Activated CD4-positive, alpha-beta T cell treated with anti-CD3 and anti-CD28 coated beads, Interleukin-2, amount 50 U/mL, for 4 hours (primary cell): Measurements from ENCODE around the gene DEFB113.
"Not testable (repeated sequence)": the region's sequence is repeated elsewhere in the genome, so short reads cannot be mapped to it uniquely, and the experiment has no call there.

Source experiments
- DNase-seq, 2 experiments: peaks; one replicate each; pipeline ENCODE4 v3.0.0-alpha.2; 2020

DEFB113 gene, protein sequence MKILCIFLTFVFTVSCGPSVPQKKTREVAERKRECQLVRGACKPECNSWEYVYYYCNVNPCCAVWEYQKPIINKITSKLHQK

GRCh38 chr6:49969605-49970004 is at the start of gene DEFB113:
Gene DEFB113, minus strand, starts transcription at chr6:49969625. Its CDS starts 0 bp downstream, at chr6:49969625.
- no peak for DNase-seq

DNA sequence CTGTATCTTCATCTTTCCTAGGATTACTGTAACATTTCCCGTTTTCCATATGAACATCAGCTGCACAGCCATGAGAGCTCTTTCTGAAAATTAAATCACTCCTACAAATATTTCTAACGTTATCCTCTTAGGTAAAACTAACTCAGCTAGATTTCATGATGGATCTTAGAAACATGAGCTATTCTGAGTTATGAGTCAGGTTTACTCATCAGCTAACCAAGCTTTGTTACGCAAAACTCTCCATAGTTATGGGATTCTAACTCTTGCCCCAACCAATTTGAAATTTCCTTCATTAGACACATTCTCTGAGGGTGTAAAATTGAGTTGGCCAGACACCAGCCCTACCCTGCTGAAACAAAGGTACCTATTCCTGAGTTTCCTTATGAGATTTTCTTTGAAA is 38.4 kb upstream of the DEFB113 start:
- DNase-seq, result no peak

- no peak for DNase-seq
Observed at GRCh38 chr6:50003139-50003538, 33.7 kb upstream of the DEFB113 start.

- no peak for DNase-seq
Observed at GRCh38 chr6:49995278-49995677, 25.9 kb upstream of the DEFB113 start.

DNA sequence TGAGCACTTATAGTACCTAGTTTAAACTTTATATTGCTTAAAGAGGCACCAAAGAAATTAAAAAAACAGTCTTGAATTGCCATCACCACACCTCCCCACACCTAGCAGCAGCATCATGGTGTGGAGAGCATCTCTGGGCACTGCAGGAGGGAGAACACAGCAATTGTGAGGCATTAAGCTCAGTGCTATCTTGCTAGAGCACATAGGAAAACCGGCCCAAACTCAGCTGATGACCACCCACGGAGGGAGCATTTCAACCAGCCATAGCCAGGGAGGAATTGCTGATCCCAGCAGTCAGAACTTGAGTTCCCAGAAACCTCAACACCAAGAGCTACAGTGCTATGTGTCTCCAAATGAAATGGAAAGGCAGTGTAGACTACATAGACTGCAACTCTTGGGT is 19.5 kb upstream of the DEFB113 start:
- no peak for DNase-seq

GRCh38 chr6:49987749-49988148 is 18.3 kb upstream of the DEFB113 start:
- no peak for DNase-seq

- DNase-seq, result no peak
Observed at GRCh38 chr6:49986551-49986950, 17.1 kb upstream of the DEFB113 start.

- DNase-seq, result no peak
Observed at GRCh38 chr6:49982046-49982445, 12.6 kb upstream of the DEFB113 start.

GRCh38 chr6:49980898-49981297 is 11.5 kb upstream of the DEFB113 start:
- no peak for DNase-seq

DNA sequence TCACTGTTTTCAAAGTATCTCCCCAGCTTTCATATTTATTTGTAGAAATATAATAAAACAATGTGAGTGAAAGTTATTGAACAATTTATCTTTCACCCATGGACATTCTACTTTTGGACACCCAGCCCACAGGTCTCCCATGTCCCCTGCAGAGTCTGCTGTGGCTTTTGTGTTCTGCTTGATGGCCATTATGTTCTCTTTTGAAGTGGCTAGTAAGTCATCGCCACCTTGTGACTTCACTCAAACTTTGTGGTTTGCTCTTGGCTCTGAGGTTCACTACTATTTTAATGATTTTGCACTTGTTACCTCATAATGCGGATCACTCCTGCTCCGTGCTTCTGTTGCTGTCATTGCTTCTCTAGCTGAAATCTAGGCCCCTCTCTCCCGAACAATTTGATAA is 10.2 kb upstream of the DEFB113 start:
- DNase-seq, result no peak

DNA sequence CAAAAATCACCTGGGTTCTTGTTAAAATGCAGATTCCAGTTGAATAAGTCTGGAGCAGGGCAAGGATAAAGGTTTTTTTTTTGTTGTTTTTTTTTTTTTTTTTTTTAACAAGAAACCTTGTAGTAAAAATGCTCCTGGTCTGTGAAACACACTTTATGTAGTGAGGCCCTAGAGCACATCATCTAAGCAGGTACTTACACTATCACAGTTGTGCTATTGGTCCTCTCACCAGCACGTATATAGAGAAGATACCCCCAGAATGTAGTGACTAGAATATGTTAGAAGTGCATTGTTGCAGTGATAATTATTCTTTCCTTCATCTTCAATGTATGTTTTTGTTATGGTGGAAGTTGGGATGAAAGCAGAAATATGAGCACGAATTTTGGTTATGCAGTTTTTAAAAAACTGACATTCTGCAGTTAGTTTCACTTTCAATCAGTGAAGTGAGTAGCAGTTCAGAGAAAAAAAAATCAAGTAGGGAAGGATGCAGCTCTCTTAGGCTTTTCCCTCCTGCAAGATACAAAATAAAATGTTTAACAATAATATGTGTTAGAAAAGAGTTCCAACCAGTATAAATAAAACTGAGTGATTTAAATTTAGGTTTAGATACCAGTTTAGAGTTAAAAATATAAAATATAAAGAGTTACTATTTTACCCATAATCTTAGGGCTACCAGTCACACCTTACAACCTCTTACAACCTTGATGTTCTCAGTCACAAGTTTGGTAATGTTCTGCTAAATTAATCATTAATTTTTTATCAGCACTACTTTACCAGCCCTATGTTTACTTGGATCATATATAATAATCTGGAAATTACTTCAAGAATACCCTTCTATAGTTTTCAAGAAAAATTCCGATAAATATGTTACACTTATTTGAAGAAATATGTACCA is 9.2 kb upstream of the DEFB113 start:
- DNase-seq, result no peak

DNA sequence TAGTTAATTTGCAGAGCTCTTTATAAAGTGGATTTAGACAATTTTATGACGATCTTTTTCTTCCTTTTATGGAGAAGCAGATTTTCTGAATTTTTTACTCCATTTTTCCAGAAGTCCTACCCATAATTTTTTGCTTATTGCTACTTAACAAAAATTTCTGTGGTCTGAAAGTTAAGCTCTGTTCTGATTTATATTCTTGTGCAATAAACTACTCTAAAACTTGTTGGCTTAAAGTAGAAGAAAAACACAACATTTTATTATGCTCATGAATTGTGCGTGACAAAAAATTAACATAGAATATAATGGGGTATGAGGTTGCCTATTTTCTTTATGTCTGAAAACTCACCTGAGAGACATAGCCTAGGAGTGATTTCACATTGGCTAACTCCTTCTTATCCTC is 2.6 kb downstream of the DEFB113 start:
- DNase-seq, result no peak

DNA sequence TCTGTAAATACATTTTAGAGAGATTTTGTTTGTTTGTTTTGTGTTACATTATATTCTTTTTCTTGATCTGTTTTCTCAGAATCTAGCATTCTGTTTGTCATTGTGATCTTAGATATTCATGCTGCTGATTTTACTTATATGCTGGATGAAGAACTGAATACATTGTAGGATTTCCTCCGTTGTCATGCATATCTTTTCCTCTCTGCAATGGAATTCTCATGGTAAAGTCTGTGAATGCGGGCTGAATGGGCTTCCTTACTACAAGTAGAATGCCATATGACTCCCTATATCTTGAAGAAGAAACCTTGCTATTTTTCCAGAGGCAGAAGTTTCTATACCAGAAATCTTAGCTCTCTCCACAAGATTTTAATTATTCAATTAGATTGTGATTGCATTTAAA is 3.1 kb downstream of the DEFB113 start:
- DNase-seq, result no peak

DNA sequence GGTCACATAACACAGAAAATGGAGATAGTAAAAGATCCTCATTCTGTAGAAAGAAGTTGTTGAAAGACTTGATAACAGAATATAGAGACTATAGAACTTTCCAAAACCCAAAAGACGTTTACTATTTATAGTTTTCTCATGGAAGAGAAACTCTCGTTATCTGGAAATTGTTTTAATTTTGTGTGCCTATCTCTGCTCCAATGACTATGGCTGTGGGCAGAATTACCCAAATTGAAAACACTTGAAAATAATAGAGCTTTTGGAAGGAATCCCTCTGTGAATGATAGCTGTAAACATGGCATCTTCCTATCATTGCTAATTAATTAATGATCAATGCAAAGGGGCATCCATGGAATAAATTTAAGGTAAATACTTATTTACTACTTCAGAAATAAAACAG is 5.4 kb downstream of the DEFB113 start, which contains the start of gene DEFB114:
Gene DEFB114, minus strand, starts transcription at position 101 of the 400 bp plus-strand sequence. Its CDS starts 59 bp downstream, at position 42.
- no peak for DNase-seq

DNA sequence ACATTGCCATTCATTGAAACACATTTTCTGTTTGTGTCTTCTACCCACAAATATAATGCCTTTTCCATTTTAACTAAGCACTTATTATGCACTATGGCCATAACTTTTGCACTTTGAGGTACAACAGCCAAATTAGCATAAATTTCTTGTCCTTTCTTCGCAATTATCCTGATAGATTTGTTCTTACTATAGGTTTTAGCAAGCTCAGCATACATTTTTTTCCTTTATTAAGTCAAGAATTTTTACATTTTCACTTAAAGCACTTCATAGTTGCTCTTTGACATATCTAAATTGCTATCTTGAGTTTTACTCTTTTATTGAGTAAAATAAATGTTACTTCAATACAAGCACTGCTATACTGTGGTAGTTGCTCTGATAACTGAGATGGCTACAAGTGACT is 11.2 kb downstream of the DEFB113 start:
- no peak for DNase-seq

- no peak for DNase-seq
Observed at GRCh38 chr6:49955847-49956246, 13.6 kb downstream of the DEFB113 start.

DNA sequence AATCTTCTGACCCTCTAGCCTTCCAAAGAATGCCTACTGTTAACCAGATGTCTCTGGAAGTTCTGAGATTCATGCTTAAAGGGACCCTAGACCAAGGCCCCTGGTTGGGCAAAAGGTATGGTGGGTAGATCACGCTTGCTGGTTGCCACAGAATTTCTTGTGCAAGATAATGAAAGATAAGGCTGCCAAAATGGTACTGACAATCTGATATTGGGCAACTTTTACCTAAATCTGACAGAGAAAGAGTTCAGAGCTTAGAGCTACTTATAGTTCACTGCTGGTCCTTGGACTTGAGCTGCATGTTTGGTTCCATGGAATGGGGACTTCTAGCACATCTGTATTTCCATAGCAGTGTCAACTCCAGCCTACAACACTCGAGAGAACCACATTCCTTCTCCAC is 17.5 kb downstream of the DEFB113 start:
- DNase-seq, result no peak

DNA sequence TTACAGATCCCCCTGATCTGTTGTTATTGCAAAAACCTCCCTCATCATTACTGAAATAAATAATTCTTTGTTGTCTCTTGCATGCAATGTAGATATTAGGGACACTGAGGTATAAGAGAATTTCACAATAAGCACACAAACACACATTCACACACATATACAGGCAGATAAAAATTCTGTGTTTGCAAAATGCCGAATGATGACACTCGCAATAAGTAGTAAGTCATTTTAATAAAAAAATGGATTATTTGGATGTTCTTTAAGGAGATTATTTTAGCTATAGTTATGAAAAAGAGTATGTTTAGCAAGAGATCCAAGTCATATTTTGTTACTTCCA is 19.0 kb downstream of the DEFB113 start:
- no peak for DNase-seq

GRCh38 chr6:49949062-49949461 is 20.4 kb downstream of the DEFB113 start:
- DNase-seq, result no peak

DNA sequence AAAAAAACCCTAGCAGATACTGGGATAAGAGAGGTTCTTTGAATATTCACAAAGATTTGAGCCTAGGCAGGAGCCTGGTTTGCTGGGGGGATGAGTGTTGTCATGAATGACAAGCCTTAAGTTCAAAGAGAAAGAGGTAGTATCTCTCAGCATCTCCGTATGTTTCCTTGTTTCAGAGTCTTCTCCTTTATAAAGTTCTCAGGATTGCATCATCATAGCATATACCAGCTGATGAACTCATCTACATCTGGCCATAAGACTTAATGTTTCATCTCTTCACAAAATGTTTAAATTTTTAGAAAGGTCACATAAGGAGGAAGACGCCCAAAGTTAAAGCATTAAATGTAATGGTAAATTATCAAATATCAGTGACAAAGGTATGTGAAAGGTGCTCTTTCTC is 22.6 kb downstream of the DEFB113 start:
- no peak for DNase-seq

- DNase-seq, result not testable (repeated sequence)
Observed at GRCh38 chr6:49944068-49944467, 25.4 kb downstream of the DEFB113 start.

GRCh38 chr6:49939993-49940498 is 29.4 kb downstream of the DEFB113 start:
- DNase-seq, result no peak

- DNase-seq, result no peak
Observed at GRCh38 chr6:49937811-49938210, 31.6 kb downstream of the DEFB113 start.

GRCh38 chr6:49937017-49937416 is 32.4 kb downstream of the DEFB113 start:
- no peak for DNase-seq

DNA sequence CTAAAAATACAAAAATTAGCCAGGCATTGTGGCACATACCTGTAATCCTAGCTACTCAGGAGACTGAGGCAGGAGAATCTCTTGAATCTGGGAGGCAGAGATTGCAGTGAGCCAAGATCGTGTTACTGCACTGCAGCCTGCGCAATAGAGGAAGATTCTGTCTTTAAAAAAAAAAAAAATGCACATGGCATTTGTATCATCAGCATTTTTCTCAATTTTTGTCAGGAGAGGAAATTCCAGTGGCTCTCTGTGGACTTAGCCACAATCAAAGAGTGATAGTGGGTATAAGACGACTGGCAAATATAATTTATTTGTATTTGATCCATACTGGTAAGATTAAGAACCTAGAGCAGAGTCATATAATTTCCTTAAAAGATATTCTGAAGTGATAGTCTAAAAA is 34.0 kb downstream of the DEFB113 start:
- DNase-seq, result no peak
